Lower leg skin (tissue), 4 donors: Measurements from ENCODE around the gene ALKBH3. TPM values are rescaled to one million over a fixed set of nuclear protein-coding genes. Genes with fewer than 3 reads are reported as not detected.

Experiments
- DNase-seq, 2 donors: peaks; one replicate each; pipeline ENCODE4 v3.0.0-alpha.2; 2019; ENCODE audit warnings: low spot score in 2 of 2
- H3K4me3 ChIP-seq: fragments of 200-600 bp; sonication (generic); 2 replicates; pipeline ENCODE4 v1.5.1; 2017; ENCODE audit warnings: mild to moderate bottlenecking, low read depth; ENCODE audit not compliant: poor library complexity, severe bottlenecking
- POLR2A ChIP-seq, 2 donors: fragments of 450-650 bp; IDR thresholded peaks; one replicate each; pipeline ENCODE4 v1.6.1; 2016 to 2017; ENCODE audit warnings: antibody characterized with exemption in 2 of 2, mild to moderate bottlenecking in 1 of 2, moderate library complexity in 1 of 2
- WGBS, 2 donors: methylation state at CpG; one replicate each; pipeline ENCODE4 v1.1.5; 2018; 5-methylcytosine and 5-hydroxymethylcytosine counted together
- intact Hi-C: fragments of 100-400 bp; cut with DNase I; formaldehyde crosslinking; loops from one replicate; pipeline ENCODE4 v1.15.0; 2023; ENCODE audit warnings: low total_unique reads
- total RNA-seq, 4 donors: library from RNA; depleted of rRNA; stranded (reverse); fragments of >200 nt; gene quantifications; one replicate each; pipeline ENCODE4 v1.1.0, GENCODE V29; 2016
- TF ChIP-seq, protein P1 (sequence below), 3 donors: fragments of 450-650 bp; IDR thresholded peaks; one replicate each; pipeline ENCODE4 v1.5.1; 2016; ENCODE audit warnings: antibody characterized with exemption in 3 of 3, mild to moderate bottlenecking in 3 of 3, moderate library complexity in 2 of 3

Gene ALKBH3
- total RNA-seq, 4 donors from 2014 or later = 34.0 to 43.9 (median 39.8) TPM

DNA sequence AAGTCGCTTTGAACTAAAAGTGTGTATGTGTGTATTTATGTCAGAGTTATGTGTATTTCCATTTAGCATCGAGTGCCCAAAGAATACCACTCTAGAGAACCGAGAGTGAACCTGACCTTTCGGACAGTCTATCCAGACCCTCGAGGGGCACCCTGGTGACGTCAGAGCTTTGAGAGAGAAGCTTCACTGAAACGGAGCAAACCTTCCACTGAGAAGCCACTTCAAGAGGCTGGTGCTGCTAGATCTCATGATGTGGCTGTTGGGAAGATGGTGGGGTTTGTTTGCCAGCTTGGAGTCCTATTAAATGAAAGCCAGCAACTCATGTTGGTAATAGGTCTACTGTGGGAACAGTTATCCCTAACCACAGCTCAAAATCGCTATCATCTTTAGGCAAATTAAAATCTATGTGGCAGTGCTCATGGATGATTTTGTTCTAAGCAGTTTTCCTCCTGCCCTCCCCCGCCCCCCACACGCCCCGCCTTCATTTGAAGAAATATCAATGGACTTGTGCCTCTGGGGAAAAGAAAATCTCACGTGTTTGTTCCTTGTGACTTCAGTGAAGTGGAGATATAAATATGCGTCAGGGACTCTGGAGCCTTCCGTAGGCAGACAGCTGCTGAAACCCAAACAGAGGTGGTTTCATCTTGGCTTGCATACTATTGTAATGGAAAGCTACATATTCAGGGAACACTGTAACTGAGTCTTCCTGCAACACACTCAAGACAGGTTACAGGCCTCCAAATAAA lies 39.4 kb downstream of the ALKBH3 start:
- TF ChIP-seq, protein P1, sequence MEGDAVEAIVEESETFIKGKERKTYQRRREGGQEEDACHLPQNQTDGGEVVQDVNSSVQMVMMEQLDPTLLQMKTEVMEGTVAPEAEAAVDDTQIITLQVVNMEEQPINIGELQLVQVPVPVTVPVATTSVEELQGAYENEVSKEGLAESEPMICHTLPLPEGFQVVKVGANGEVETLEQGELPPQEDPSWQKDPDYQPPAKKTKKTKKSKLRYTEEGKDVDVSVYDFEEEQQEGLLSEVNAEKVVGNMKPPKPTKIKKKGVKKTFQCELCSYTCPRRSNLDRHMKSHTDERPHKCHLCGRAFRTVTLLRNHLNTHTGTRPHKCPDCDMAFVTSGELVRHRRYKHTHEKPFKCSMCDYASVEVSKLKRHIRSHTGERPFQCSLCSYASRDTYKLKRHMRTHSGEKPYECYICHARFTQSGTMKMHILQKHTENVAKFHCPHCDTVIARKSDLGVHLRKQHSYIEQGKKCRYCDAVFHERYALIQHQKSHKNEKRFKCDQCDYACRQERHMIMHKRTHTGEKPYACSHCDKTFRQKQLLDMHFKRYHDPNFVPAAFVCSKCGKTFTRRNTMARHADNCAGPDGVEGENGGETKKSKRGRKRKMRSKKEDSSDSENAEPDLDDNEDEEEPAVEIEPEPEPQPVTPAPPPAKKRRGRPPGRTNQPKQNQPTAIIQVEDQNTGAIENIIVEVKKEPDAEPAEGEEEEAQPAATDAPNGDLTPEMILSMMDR (IDR thresholded peaks at IDR 0.05) = no peak
- no peak for TF ChIP-seq POLR2A (IDR thresholded peaks at IDR 0.05)
- intact Hi-C loops = no loop called here
- H3K4me3 ChIP-seq = no peak overlapping the region
- 77 to 87% methylated on average over 14 of the region's 14 CpGs for WGBS, 2 donors
- no peak for DNase-seq

DNA sequence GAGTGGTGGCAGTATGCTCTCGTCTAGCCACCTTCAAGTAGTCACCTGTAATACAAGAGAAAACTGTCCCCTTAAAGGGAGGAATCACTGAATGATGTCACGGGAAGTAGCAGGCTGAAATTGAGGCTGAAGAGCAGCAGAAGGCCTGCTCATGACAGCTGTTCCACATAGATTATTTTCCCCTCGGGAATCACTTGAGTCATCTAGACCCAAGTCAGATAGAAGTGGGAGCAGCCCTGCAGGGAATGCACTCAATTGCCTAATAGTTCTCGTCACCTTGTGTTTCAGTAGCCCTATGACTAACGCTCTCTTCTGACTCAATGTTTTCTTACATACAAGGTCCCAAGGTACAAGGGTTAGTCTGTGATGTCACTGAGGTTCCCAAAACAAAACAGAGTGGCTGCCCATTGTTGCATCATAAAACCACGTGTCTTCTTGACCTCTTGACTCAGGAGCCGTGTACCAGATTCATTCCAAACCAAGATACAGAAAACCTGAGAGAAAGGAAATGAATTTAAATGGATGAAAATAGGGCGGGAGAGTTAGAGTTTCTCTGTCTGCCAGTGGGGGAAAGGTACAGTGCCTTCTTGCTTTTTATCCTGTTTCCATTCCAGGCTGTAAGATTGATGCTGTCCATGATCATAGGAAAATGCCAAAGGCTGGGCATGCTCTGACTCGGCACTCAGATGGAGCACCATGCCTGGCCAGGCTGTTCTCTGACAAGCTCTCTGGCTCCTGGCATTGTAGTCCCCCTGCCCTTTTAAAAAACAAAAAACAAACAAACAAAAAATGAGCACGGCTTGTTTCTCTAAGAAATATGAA lies 40.2 kb downstream of the ALKBH3 start:
- intact Hi-C loops = no loop called here
- WGBS, 2 donors = 52 to 60% methylated on average over 10 of the region's 10 CpGs
- TF ChIP-seq, protein P1 (IDR thresholded peaks at IDR 0.05) = no peak
- TF ChIP-seq POLR2A (IDR thresholded peaks at IDR 0.05) = no peak
- H3K4me3 ChIP-seq = no peak overlapping the region
- peak in 1 of 2 donors; percentile 82 for DNase-seq

DNA sequence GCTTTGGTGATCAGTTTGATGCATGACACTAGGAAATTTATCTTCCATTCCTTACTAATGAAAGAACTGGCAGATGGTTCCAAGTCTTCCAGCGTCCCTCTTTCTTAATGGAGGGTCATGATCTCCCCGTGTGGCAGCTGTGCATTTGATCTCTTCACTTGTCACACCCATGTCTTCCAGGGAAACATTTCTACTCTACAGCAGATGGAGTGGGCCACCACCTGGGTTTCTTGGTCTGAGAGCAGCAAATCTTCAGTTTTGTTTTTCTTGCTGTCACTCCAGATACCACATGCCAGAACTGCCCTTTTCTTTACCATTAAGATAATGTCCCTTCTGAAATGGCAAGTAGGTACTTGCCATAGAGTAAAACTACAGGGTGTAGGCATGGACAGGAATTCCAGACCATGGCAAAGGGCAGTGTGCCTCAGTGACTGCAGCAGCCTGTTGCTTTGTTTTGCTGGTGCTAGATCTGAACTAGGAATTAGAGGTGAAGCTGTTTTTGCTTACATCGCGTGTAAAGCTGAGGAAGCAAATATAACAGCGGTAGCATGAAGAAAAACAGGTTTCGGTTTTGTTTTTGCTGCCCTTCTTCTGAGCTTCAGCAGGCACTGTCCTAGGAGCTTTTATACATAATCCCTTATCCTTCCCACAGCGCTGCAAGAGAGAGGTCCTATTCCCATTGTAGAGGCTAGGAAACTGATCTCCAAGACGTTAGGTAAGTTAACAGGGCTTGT lies 41.1 kb downstream of the ALKBH3 start:
- intact Hi-C loops = no loop called here
- DNase-seq = no peak
- 84% methylated on average over 8 of the region's 8 CpGs for WGBS, 2 donors
- H3K4me3 ChIP-seq = no peak overlapping the region
- TF ChIP-seq POLR2A (IDR thresholded peaks at IDR 0.05) = no peak
- TF ChIP-seq, protein P1 (IDR thresholded peaks at IDR 0.05) = no peak

DNA sequence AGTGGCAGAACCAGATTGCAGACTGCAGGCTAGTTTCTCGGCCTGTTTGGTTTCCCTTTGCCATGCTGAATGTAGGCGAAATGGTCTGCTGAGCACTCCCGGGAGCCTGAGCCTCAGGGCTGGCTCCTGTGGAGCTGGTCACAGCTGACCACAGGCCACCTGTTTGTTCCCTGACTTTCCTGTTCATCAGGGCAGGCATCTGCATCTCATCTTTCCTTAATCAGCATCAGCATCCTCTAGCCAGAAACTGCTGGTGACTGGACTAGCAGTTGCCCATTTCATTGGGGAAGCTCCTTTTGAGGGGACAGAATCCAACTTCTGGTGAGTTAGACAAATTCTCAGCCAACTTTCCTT lies 41.6 kb downstream of the ALKBH3 start:
- DNase-seq = no peak
- intact Hi-C loops = no loop called here
- H3K4me3 ChIP-seq = no peak overlapping the region
- WGBS, 2 donors = 89 to 91% methylated on average over 3 of the region's 3 CpGs
- TF ChIP-seq, protein P1 (IDR thresholded peaks at IDR 0.05) = no peak
- no peak for TF ChIP-seq POLR2A (IDR thresholded peaks at IDR 0.05)

DNA sequence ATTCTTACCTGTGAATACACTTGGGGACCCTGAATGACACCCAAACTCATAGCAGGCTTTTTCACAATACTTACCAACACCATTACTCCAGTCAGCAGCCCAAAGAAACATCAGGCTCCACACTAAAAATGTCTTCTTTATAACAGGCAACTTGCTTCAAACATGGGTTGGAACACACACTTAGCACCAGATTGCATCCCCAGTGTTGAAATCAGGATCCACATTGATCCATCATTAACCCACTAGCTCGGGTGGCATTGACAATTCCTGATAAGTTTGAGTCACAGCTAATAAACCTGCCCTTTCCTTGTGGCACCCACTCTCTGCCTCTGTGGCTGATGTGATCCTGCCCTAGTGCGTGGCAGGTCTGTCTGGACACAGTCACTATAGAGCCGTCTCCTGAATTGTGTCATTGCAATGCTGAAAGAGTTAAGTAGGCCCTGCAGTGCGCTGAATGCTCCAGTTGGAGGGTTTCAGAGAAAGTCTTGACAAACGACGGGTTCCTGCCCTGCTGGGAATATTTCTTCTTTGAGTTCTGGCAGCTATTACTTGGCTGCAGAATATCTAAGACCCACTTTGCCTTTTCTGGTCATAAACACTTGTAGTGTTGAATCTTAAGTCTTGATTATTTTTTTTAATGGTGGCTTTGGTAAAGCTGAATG lies 42.2 kb downstream of the ALKBH3 start:
- DNase-seq = no peak
- 58 to 68% methylated on average over 6 of the region's 6 CpGs for WGBS, 2 donors
- intact Hi-C loops = no loop called here
- no peak for TF ChIP-seq POLR2A (IDR thresholded peaks at IDR 0.05)
- TF ChIP-seq, protein P1 (IDR thresholded peaks at IDR 0.05) = no peak
- H3K4me3 ChIP-seq = no peak overlapping the region
